HG02981 (cell line): Measurements from ENCODE around the gene TRPM2.

Source experiments
- ATAC-seq: cut with Tn5 transposase; IDR thresholded peaks from one replicate; pipeline ENCODE4 v1.9.1; 2021; ENCODE audit warnings: mild to moderate bottlenecking, moderate library complexity; ENCODE audit not compliant: unreplicated experiment

The TRPM2 gene

GRCh38 chr21:44321846-44322450 lies 31.5 kb upstream of the TRPM2 start:
- no peak for ATAC-seq

GRCh38 chr21:44322621-44323325 lies 30.6 kb upstream of the TRPM2 start:
- no peak for ATAC-seq

- no peak for ATAC-seq
Measured at GRCh38 chr21:44323591-44323990, 29.8 kb upstream of the TRPM2 start.

- ATAC-seq, result no peak
Measured at GRCh38 chr21:44324106-44324853, 29.1 kb upstream of the TRPM2 start.

- ATAC-seq, result no peak
Measured at GRCh38 chr21:44324854-44325107, 28.6 kb upstream of the TRPM2 start.

GRCh38 chr21:44325386-44326271 lies 27.8 kb upstream of the TRPM2 start:
- no peak for ATAC-seq

- ATAC-seq, result no peak
Measured at GRCh38 chr21:44326272-44326647, 27.2 kb upstream of the TRPM2 start.

GRCh38 chr21:44326716-44327602 lies 26.5 kb upstream of the TRPM2 start:
- no peak for ATAC-seq

GRCh38 chr21:44327603-44327974 lies 25.8 kb upstream of the TRPM2 start:
- ATAC-seq, result no peak

GRCh38 chr21:44328242-44328895 lies 25.1 kb upstream of the TRPM2 start:
- no peak for ATAC-seq

- no peak for ATAC-seq
Measured at GRCh38 chr21:44329086-44329889, 24.1 kb upstream of the TRPM2 start.

- ATAC-seq, result no peak
Measured at GRCh38 chr21:44329971-44330681, 23.3 kb upstream of the TRPM2 start.

GRCh38 chr21:44330698-44331097 lies 22.7 kb upstream of the TRPM2 start:
- no peak for ATAC-seq

GRCh38 chr21:44331209-44331608 lies 22.2 kb upstream of the TRPM2 start:
- ATAC-seq, result no peak

- no peak for ATAC-seq
Measured at GRCh38 chr21:44331650-44332307, 21.6 kb upstream of the TRPM2 start.

GRCh38 chr21:44332383-44332782 lies 21.0 kb upstream of the TRPM2 start:
- no peak for ATAC-seq

GRCh38 chr21:44332965-44333364 lies 20.5 kb upstream of the TRPM2 start:
- ATAC-seq, result no peak
